ENCODE results near the gene MAPT.
"Not testable (repeated sequence)": the region's sequence is repeated elsewhere in the genome, so short reads cannot be mapped to it uniquely, and the experiment has no call there.

Gene MAPT

DNA sequence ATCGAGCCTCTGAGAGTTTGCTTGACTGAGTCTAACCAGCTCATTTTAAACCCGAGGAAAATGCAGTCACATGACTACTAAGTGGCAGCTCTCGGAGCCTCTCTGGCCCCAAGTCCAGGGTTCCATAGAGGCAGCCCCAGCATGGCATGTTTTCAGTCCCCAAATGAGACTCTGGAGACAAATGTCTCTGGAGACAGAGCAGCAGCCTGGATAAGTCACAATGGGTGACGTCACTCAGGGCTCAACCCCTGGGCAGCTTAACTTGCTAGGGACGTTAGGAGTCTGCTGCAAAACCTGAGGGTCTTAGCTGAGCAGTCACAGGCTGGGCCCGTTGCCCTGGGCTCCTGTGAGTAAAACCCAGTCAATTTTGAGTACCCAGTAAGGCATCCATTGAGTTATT, 97.8 kb downstream of the MAPT start:
- DNase-seq (ENCODE audit: low read depth in 2 of 2) = no peak

DNA sequence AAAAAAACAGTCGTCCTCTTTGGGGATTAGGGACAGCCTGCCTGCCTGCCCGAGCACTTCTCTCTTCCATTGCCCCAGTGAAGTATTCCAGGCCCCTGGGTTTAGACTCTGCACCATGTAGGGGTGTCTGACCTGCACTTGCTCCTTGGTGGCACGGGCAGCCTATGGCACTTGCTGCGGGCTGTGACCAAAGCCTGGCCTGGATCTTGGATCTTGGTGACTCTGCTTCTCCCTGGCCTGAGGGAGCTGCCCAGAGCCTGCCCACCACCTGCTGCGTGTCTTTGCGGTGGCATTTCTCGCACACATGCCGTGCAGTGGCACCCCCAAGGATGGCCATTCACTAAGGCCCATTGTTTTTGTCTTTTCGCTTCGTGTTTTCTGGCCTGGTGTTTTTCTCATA, 98.5 kb downstream of the MAPT start:
- no peak for DNase-seq (ENCODE audit: low read depth in 2 of 2)

DNA sequence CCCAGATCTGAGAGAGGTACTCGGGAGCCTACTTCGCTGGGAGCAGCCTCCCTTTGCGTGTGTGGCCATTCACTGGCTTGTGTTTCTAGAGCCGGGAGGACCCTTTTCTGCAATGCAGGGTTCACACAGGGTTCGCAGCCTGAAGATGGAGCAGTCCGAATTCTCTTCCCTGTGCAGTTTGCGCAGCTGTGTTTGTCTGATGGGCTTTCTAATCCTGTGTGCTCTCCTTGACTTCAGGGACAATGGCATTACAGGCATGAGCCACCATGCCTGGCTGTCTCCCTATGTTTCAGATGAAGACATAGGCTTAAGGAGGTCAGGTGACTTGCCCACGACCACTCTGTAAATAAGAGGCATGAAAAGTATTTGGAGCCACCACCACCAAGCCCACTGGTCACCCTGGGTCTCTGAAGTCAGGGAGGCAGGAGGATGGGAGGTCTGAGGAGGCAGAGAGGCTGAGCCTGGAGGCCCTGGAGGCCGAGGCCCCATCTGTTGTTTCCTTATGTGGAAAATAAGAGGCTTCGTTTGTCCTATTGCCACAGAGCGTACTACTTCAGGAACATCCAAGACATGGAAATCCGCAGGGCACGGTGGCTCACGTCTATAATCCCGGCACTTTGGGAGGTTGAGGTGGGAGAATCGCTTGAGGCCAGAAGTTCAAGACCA, 99.7 kb downstream of the MAPT start:
- no peak for DNase-seq (ENCODE audit: low read depth in 2 of 2)

DNA sequence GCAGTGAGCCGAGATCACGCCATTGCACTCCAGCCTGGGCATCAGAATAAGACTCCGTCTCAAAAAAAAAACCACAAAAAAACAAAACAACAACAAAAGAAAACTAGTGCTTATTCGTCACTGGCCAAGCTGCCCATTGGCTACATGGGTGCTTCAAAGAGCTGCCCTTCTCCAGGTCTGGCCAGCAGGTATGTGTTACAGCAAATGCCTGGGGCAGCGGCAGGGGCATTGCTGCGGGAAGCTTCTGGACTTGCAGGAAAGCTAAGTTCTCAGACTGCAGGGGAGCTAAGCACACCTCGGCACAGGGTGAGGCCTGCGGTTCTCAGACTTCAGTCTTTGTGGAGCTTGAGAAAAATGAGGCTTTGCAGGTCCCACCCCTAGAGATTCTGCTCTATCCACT, 100.6 kb downstream of the MAPT start:
- DNase-seq (ENCODE audit: low read depth in 2 of 2) = no peak

DNA sequence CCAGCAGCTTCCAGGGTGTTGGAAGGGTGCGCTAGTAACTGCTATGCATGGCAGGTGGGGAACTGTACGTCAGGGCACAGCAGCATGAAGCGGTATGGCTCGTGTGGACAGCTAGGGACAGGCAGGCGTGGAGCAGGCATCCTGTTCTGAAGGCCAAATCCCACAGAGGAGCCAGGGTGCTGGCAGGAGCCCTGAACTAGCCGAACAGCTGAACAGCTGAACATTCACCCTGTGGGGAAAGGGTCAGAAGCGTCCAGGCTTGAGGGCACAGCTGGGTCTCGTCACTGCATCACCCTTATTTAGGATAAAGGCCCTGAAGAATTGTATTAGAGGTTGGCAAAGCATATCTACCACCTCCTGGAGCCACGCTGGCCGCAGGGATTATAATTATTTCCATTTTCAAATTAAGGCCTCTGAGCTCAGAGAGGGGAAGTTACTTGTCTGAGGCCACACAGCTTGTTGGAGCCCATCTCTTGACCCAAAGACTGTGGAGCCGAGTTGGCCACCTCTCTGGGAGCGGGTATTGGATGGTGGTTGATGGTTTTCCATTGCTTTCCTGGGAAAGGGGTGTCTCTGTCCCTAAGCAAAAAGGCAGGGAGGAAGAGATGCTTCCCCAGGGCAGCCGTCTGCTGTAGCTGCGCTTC, 101.4 kb downstream of the MAPT start:
- no peak for DNase-seq (ENCODE audit: low read depth in 2 of 2)

DNA sequence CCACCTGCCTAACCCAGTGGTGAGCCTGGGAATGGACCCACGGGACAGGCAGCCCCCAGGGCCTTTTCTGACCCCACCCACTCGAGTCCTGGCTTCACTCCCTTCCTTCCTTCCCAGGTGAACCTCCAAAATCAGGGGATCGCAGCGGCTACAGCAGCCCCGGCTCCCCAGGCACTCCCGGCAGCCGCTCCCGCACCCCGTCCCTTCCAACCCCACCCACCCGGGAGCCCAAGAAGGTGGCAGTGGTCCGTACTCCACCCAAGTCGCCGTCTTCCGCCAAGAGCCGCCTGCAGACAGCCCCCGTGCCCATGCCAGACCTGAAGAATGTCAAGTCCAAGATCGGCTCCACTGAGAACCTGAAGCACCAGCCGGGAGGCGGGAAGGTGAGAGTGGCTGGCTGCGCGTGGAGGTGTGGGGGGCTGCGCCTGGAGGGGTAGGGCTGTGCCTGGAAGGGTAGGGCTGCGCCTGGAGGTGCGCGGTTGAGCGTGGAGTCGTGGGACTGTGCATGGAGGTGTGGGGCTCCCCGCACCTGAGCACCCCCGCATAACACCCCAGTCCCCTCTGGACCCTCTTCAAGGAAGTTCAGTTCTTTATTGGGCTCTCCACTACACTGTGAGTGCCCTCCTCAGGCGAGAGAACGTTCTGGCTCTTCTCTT, 102.1 kb downstream of the MAPT start:
- no peak for DNase-seq (ENCODE audit: low read depth in 2 of 2)

DNA sequence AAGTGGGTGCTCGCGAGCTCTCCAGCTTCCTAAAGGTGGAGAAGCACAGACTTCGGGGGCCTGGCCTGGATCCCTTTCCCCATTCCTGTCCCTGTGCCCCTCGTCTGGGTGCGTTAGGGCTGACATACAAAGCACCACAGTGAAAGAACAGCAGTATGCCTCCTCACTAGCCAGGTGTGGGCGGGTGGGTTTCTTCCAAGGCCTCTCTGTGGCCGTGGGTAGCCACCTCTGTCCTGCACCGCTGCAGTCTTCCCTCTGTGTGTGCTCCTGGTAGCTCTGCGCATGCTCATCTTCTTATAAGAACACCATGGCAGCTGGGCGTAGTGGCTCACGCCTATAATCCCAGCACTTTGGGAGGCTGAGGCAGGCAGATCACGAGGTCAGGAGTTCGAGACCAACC, 102.8 kb downstream of the MAPT start:
- DNase-seq (ENCODE audit: low read depth in 2 of 2) = no peak

DNA sequence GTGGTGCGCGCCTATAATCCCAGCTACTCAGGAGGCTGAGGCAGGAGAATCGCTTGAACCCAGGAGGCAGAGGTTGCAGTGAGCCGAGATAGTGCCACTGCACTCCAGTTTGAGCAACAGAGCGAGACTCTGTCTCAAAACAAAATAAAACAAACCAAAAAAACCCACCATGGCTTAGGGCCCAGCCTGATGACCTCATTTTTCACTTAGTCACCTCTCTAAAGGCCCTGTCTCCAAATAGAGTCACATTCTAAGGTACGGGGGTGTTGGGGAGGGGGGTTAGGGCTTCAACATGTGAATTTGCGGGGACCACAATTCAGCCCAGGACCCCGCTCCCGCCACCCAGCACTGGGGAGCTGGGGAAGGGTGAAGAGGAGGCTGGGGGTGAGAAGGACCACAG, 103.3 kb downstream of the MAPT start:
- DNase-seq (ENCODE audit: low read depth in 2 of 2) = no peak

DNA sequence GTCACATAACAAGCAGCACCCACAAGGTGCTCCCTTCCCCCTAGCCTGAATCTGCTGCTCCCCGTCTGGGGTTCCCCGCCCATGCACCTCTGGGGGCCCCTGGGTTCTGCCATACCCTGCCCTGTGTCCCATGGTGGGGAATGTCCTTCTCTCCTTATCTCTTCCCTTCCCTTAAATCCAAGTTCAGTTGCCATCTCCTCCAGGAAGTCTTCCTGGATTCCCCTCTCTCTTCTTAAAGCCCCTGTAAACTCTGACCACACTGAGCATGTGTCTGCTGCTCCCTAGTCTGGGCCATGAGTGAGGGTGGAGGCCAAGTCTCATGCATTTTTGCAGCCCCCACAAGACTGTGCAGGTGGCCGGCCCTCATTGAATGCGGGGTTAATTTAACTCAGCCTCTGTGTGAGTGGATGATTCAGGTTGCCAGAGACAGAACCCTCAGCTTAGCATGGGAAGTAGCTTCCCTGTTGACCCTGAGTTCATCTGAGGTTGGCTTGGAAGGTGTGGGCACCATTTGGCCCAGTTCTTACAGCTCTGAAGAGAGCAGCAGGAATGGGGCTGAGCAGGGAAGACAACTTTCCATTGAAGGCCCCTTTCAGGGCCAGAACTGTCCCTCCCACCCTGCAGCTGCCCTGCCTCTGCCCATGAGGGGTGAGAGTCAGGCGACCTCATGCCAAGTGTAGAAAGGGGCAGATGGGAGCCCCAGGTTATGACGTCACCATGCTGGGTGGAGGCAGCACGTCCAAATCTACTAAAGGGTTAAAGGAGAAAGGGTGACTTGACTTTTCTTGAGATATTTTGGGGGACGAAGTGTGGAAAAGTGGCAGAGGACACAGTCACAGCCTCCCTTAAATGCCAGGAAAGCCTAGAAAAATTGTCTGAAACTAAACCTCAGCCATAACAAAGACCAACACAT, 104.9 kb downstream of the MAPT start, which contains the start of gene STH:
Gene STH, plus strand, starts transcription at position 264 of the 913 bp plus-strand sequence. Its CDS starts 30 bp downstream, at position 294.
- no peak for DNase-seq (ENCODE audit: low read depth in 2 of 2)

DNA sequence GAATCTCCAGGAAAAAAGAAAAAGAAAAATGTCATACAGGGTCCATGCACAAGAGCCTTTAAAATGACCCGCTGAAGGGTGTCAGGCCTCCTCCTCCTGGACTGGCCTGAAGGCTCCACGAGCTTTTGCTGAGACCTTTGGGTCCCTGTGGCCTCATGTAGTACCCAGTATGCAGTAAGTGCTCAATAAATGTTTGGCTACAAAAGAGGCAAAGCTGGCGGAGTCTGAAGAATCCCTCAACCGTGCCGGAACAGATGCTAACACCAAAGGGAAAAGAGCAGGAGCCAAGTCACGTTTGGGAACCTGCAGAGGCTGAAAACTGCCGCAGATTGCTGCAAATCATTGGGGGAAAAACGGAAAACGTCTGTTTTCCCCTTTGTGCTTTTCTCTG, 105.5 kb downstream of the MAPT start:
- no peak for DNase-seq (ENCODE audit: low read depth in 2 of 2)

DNA sequence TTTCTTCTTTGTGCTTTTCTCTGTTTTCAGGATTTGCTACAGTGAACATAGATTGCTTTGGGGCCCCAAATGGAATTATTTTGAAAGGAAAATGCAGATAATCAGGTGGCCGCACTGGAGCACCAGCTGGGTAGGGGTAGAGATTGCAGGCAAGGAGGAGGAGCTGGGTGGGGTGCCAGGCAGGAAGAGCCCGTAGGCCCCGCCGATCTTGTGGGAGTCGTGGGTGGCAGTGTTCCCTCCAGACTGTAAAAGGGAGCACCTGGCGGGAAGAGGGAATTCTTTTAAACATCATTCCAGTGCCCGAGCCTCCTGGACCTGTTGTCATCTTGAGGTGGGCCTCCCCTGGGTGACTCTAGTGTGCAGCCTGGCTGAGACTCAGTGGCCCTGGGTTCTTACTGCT, 105.9 kb downstream of the MAPT start:
- no peak for DNase-seq (ENCODE audit: low read depth in 2 of 2)

DNA sequence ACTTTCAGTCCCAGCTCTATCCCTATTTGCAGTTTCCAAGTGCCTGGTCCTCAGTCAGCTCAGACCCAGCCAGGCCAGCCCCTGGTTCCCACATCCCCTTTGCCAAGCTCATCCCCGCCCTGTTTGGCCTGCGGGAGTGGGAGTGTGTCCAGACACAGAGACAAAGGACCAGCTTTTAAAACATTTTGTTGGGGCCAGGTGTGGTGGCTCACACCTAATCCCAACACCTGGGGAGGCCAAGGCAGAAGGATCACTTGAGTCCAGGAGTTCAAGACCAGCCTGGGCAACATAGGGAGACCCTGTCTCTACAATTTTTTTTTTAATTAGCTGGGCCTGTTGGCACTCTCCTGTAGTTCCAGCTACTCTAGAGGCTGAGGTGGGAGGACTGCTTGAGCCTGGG, 106.4 kb downstream of the MAPT start:
- no peak for DNase-seq (ENCODE audit: low read depth in 2 of 2)

DNA sequence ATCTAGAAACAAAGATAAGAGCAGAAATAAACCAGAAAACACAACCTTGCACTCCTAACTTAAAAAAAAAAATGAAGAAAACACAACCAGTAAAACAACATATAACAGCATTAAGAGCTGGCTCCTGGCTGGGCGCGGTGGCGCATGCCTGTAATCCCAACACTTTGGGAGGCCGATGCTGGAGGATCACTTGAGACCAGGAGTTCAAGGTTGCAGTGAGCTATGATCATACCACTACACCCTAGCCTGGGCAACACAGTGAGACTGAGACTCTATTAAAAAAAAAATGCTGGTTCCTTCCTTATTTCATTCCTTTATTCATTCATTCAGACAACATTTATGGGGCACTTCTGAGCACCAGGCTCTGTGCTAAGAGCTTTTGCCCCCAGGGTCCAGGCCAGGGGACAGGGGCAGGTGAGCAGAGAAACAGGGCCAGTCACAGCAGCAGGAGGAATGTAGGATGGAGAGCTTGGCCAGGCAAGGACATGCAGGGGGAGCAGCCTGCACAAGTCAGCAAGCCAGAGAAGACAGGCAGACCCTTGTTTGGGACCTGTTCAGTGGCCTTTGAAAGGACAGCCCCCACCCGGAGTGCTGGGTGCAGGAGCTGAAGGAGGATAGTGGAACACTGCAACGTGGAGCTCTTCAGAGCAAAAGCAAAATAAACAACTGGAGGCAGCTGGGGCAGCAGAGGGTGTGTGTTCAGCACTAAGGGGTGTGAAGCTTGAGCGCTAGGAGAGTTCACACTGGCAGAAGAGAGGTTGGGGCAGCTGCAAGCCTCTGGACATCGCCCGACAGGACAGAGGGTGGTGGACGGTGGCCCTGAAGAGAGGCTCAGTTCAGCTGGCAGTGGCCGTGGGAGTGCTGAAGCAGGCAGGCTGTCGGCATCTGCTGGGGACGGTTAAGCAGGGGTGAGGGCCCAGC, 107.3 kb downstream of the MAPT start:
- no peak for DNase-seq (ENCODE audit: low read depth in 2 of 2)

DNA sequence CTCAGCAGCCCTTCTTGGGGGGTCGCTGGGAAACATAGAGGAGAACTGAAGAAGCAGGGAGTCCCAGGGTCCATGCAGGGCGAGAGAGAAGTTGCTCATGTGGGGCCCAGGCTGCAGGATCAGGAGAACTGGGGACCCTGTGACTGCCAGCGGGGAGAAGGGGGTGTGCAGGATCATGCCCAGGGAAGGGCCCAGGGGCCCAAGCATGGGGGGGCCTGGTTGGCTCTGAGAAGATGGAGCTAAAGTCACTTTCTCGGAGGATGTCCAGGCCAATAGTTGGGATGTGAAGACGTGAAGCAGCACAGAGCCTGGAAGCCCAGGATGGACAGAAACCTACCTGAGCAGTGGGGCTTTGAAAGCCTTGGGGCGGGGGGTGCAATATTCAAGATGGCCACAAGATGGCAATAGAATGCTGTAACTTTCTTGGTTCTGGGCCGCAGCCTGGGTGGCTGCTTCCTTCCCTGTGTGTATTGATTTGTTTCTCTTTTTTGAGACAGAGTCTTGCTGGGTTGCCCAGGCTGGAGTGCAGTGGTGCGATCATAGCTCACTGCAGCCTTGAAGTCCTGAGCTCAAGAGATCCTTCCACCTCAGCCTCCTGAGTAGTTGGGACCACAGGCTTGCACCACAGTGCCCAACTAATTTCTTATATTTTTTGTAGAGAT, 108.1 kb downstream of the MAPT start:
- peak; percentile 58 to 67 for DNase-seq (ENCODE audit: low read depth in 2 of 2)

DNA sequence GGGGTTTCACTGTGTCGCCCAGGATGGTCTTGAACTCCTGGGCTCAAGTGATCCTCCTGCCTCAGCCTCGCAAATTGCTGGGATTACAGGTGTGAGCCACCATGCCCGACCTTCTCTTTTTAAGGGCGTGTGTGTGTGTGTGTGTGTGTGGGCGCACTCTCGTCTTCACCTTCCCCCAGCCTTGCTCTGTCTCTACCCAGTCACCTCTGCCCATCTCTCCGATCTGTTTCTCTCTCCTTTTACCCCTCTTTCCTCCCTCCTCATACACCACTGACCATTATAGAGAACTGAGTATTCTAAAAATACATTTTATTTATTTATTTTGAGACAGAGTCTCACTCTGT, 108.6 kb downstream of the MAPT start:
- DNase-seq (ENCODE audit: low read depth in 2 of 2) = no peak

DNA sequence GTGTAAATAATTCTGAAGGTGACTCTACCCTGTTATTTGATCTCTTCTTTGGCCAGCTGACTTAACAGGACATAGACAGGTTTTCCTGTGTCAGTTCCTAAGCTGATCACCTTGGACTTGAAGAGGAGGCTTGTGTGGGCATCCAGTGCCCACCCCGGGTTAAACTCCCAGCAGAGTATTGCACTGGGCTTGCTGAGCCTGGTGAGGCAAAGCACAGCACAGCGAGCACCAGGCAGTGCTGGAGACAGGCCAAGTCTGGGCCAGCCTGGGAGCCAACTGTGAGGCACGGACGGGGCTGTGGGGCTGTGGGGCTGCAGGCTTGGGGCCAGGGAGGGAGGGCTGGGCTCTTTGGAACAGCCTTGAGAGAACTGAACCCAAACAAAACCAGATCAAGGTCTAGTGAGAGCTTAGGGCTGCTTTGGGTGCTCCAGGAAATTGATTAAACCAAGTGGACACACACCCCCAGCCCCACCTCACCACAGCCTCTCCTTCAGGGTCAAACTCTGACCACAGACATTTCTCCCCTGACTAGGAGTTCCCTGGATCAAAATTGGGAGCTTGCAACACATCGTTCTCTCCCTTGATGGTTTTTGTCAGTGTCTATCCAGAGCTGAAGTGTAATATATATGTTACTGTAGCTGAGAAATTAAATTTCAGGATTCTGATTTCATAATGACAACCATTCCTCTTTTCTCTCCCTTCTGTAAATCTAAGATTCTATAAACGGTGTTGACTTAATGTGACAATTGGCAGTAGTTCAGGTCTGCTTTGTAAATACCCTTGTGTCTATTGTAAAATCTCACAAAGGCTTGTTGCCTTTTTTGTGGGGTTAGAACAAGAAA, 109.8 kb downstream of the MAPT start:
- DNase-seq (ENCODE audit: low read depth in 2 of 2) = no peak

DNA sequence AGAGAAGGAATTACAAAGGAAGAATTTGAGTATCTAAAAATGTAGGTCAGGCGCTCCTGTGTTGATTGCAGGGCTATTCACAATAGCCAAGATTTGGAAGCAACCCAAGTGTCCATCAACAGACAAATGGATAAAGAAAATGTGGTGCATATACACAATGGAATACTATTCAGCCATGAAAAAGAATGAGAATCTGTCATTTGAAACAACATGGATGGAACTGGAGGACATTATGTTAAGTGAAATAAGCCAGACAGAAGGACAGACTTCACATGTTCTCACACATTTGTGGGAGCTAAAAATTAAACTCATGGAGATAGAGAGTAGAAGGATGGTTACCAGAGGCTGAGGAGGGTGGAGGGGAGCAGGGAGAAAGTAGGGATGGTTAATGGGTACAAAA, 111.7 kb downstream of the MAPT start:
- not testable (repeated sequence) for DNase-seq (ENCODE audit: low read depth in 2 of 2)

DNA sequence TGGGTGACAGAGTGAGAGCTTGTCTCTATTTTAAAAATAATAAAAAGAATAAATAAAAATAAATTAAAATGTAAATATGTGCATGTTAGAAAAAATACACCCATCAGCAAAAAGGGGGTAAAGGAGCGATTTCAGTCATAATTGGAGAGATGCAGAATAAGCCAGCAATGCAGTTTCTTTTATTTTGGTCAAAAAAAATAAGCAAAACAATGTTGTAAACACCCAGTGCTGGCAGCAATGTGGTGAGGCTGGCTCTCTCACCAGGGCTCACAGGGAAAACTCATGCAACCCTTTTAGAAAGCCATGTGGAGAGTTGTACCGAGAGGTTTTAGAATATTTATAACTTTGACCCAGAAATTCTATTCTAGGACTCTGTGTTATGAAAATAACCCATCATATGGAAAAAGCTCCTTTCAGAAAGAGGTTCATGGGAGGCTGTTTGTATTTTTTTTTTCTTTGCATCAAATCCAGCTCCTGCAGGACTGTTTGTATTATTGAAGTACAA, 113.2 kb downstream of the MAPT start:
- DNase-seq (ENCODE audit: low read depth in 2 of 2) = no peak

DNA sequence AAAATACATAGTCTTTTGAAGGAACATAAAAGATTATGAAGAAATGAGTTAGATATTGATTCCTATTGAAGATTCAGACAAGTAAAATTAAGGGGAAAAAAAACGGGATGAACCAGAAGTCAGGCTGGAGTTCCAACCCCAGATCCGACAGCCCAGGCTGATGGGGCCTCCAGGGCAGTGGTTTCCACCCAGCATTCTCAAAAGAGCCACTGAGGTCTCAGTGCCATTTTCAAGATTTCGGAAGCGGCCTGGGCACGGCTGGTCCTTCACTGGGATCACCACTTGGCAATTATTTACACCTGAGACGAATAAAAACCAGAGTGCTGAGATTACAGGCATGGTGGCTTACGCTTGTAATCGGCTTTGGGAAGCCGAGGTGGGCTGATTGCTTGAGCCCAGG, 114.2 kb downstream of the MAPT start:
- DNase-seq (ENCODE audit: low read depth in 2 of 2) = no peak
